ENCODE results near the gene COQ4. TPM values are rescaled to one million over a fixed set of nuclear protein-coding genes. Genes with fewer than 3 reads are reported as not detected.
A peak's percentile ranks its signal among the peaks of the same experiment; 100 is the strongest.

COQ4 gene
- total and polyA plus RNA-seq, 2 experiments from 2014 or later, result 35.3 to 37.0 TPM

GRCh38 chr9:128304136-128304970 is 18.3 kb upstream of the COQ4 start:
- Histone ChIP-seq H3K27ac (ENCODE audit: low read depth) (no peak overlapping the region), H3K36me3 (ENCODE audit: insufficient read depth) (0 out of 2 replicates have a peak, but pooled peaks cover 5% of the 10 kb centered on the region), H3F3A (replicated peaks; ENCODE audit: low read depth) (no peaks in the 10 kb centered on the region), H3K79me2 (replicated peaks; ENCODE audit: insufficient read depth) (no peaks in the 10 kb centered on the region), H2AFZ (no peak overlapping the region), H3K27me3 (ENCODE audit: insufficient read depth) (no peaks in the 10 kb centered on the region), H3K4me3 (no peak overlapping the region), H3K9me2 (ENCODE audit: insufficient read depth) (no peaks in the 10 kb centered on the region), H3K4me1 (ENCODE audit: insufficient read depth) (no peaks in the 10 kb centered on the region), H3K4me2 (no peak overlapping the region), H4K20me1 (replicated peaks; ENCODE audit: insufficient read depth) (no peaks in the 10 kb centered on the region)
- Mint-ChIP-seq H3K4me1 (no peaks in the 10 kb centered on the region), H3K27ac (no peak overlapping the region; the same call in 1 of the 2 replicates), H3K36me3 (ENCODE audit: low read depth) (peaks cover 14% of the 10 kb centered on the region), H3K4me3 (no peak overlapping the region), H3K9me3 (no peaks in the 10 kb centered on the region), H3K27me3 (ENCODE audit: insufficient read depth, low read depth, poor library complexity) (peaks cover 8% of the 10 kb centered on the region)
- TF ChIP-seq, protein P1, sequence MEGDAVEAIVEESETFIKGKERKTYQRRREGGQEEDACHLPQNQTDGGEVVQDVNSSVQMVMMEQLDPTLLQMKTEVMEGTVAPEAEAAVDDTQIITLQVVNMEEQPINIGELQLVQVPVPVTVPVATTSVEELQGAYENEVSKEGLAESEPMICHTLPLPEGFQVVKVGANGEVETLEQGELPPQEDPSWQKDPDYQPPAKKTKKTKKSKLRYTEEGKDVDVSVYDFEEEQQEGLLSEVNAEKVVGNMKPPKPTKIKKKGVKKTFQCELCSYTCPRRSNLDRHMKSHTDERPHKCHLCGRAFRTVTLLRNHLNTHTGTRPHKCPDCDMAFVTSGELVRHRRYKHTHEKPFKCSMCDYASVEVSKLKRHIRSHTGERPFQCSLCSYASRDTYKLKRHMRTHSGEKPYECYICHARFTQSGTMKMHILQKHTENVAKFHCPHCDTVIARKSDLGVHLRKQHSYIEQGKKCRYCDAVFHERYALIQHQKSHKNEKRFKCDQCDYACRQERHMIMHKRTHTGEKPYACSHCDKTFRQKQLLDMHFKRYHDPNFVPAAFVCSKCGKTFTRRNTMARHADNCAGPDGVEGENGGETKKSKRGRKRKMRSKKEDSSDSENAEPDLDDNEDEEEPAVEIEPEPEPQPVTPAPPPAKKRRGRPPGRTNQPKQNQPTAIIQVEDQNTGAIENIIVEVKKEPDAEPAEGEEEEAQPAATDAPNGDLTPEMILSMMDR (conservative IDR thresholded peaks at IDR 0.05; ENCODE audit: low read depth in 2 of 2), result no peak
- TF ChIP-seq EZH2phosphoT487 (IDR thresholded peaks at IDR 0.05; ENCODE audit: unreplicated experiment) (no peak), POLR2AphosphoS5 (IDR thresholded peaks at IDR 0.05; ENCODE audit: low read depth) (no peak), ZNF114 (CRISPR knock-in tag; IDR thresholded peaks at IDR 0.05) (no peak), NANOG (IDR thresholded peaks at IDR 0.05; ENCODE audit: borderline replicate concordance) (no peak), EZH2 (IDR thresholded peaks at IDR 0.05; ENCODE audit: low read depth, unreplicated experiment) (no peak), JUNB (IDR thresholded peaks at IDR 0.05; ENCODE audit: unreplicated experiment) (no peak), STAT1 (IDR thresholded peaks at IDR 0.05; ENCODE audit: unreplicated experiment) (no peak), REST (IDR thresholded peaks at IDR 0.05; ENCODE audit: unreplicated experiment) (no peak), ZNF331 (CRISPR knock-in tag; IDR thresholded peaks at IDR 0.05; ENCODE audit: low read depth) (no peak)
- no peak for DNase-seq (ENCODE audit: low spot score)
- ATAC-seq, result peak; percentile 25; the same call in 2 of the 3 replicates
